ENCODE data around the gene ANXA2. TPM values are rescaled to one million over a fixed set of nuclear protein-coding genes. Genes with fewer than 3 reads are reported as not detected.

The ANXA2 gene
- total RNA-seq, 2 experiments from 2014 or later, result 26.5 to 43.4 TPM

DNA sequence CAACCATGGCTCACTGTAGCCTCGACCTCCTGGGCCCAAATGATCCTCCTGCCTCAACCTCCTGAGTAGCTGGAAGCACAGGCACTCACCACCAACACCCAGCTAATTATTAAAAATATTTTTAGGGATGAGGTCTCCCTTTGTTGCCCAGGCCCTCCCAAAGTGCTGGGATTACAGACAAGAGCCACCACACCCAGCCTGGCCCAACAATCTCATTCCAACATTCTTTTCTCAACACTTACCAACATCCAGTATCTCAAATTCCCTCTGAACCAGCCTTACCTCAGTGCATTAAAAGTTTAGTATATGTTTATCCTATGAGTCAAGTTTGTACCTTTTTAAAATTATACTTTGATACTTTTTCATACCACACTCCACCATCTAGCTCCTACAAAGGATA, 25.0 kb downstream of the ANXA2 start:
- ChIA-PET POLR2A (interaction anchor here (0.5 to 1.1 kb wide), 3 partner anchors 194 to 1191 kb away, joined by 3 to 5 read pairs (median 3); no protein-coding TSS in a partner anchor), CTCF (ENCODE audit: unreplicated experiment) (no interaction called here)
- no peaks in the 10 kb centered on the region for H3K79me2 ChIP-seq (ENCODE audit: insufficient read depth, low read depth, low read length)

DNA sequence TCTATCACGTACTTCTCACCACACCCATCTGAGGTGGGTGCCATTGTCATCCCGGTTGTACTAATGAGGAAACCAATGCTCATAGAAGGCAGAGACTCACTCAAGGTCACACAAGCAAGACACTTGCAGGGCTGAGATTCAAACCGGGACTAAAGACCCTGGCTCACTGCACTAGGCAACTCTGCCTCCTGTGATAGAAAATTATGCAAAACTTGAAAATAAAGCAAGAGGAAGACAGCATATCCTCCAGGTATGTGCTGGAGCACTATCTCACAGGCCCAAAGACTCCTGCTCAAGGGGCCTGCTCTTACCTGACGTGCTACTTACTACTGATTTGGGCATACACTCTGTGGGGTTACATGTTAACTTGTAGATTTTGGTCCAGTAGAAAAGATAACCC, 25.6 kb downstream of the ANXA2 start:
- TF ChIP-seq, protein P1, sequence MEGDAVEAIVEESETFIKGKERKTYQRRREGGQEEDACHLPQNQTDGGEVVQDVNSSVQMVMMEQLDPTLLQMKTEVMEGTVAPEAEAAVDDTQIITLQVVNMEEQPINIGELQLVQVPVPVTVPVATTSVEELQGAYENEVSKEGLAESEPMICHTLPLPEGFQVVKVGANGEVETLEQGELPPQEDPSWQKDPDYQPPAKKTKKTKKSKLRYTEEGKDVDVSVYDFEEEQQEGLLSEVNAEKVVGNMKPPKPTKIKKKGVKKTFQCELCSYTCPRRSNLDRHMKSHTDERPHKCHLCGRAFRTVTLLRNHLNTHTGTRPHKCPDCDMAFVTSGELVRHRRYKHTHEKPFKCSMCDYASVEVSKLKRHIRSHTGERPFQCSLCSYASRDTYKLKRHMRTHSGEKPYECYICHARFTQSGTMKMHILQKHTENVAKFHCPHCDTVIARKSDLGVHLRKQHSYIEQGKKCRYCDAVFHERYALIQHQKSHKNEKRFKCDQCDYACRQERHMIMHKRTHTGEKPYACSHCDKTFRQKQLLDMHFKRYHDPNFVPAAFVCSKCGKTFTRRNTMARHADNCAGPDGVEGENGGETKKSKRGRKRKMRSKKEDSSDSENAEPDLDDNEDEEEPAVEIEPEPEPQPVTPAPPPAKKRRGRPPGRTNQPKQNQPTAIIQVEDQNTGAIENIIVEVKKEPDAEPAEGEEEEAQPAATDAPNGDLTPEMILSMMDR (conservative IDR thresholded peaks at IDR 0.05; ENCODE audit: low read length), result no peak
- TF ChIP-seq EZH2phosphoT487 (IDR thresholded peaks at IDR 0.05; ENCODE audit: borderline replicate concordance, low read depth, low read length), result no peak
- Histone ChIP-seq H4K20me1 (ENCODE audit: insufficient read depth, low read length) (no peaks in the 10 kb centered on the region), H3K9me2 (ENCODE audit: insufficient read depth, low read length) (no peaks in the 10 kb centered on the region), H3K4me3 (ENCODE audit: low read depth, low read length, poor library complexity, severe bottlenecking) (no peak overlapping the region), H3K4me2 (ENCODE audit: low read length) (no peak overlapping the region), H3K4me1 (ENCODE audit: insufficient read depth, low read length, poor library complexity, severe bottlenecking) (no peaks in the 10 kb centered on the region), H3K9me3 (ENCODE audit: low read length) (no peaks in the 10 kb centered on the region), H3K79me2 (ENCODE audit: insufficient read depth, low read depth, low read length) (no peaks in the 10 kb centered on the region), H2AFZ (ENCODE audit: low read length) (no peak overlapping the region), H3K36me3 (ENCODE audit: insufficient read depth, low read length) (no peaks in the 10 kb centered on the region), H3K27ac (ENCODE audit: low read depth, low read length, poor library complexity, severe bottlenecking) (no peak overlapping the region)
- no TSS peak for BruUV-seq (replicated peaks)
- no peak for DNase-seq (ENCODE audit: low spot score)
- ChIA-PET CTCF (ENCODE audit: unreplicated experiment) (no interaction called here), POLR2A (interaction anchor here (0.6 to 1.1 kb wide), 2 partner anchors 195 to 431 kb away, joined by 3 to 5 read pairs; no protein-coding TSS in a partner anchor)
- intact Hi-C loops (cut with micrococcal nuclease; ENCODE audit: unreplicated experiment), result no loop called here

More for the DNA sequence above, 25.0 kb downstream of the ANXA2 start:
- Histone ChIP-seq H3K36me3 (ENCODE audit: insufficient read depth, low read length) (no peaks in the 10 kb centered on the region), H4K20me1 (ENCODE audit: insufficient read depth, low read length) (no peaks in the 10 kb centered on the region), H3K4me1 (ENCODE audit: insufficient read depth, low read length, poor library complexity, severe bottlenecking) (no peaks in the 10 kb centered on the region), H3K4me2 (ENCODE audit: low read length) (no peak overlapping the region), H2AFZ (ENCODE audit: low read length) (no peak overlapping the region), H3K4me3 (ENCODE audit: low read depth, low read length, poor library complexity, severe bottlenecking) (no peak overlapping the region), H3K27ac (ENCODE audit: low read depth, low read length, poor library complexity, severe bottlenecking) (no peak overlapping the region), H3K9me3 (ENCODE audit: low read length) (no peaks in the 10 kb centered on the region), H3K9me2 (ENCODE audit: insufficient read depth, low read length) (no peaks in the 10 kb centered on the region)
- BruUV-seq (replicated peaks), result no TSS peak
- no peak for TF ChIP-seq EZH2phosphoT487 (IDR thresholded peaks at IDR 0.05; ENCODE audit: borderline replicate concordance, low read depth, low read length)
- TF ChIP-seq, protein P1 (conservative IDR thresholded peaks at IDR 0.05; ENCODE audit: low read length), result no peak
- no peak for DNase-seq (ENCODE audit: low spot score)
- intact Hi-C loops (cut with micrococcal nuclease; ENCODE audit: unreplicated experiment), result no loop called here

DNA sequence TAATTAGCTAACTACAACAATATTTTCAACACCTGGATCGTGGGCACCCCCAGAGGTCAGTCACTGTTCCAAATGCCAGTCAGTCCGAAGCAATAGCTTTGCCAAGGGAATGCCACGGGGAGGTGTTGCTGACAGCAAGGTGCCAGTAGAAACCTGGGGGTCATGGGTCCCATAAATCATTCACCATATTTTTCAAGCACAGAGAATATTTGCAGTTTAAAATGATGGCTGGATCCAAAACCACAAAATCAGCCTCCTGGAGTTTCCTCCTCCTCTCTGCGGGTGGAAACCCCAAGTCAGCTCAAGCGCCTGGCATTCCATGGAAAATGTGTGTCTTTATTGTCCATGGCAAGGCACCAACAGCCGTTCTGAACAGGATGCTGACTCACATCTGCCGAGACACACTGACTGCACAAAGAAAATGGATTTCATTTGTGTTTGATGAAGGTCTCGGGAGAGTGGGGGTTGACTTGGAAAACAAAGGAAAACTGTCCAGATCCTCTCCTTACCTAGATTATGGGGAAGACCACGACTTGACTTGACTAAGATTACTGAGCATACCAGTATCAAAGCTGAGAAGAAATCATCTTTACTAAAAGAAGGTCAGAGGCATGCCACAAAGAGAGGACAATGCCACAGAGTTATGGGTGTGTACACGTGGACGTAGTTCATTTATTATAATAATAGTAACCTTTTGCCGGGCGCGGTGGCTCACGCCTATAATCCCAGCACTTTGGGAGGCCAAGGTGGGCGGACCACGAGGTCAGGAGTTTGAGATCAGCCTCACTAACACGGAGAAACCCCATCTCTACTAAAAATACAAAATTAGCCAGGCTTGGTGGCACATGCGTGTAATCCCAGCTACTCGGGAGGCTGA, 26.4 kb downstream of the ANXA2 start:
- Histone ChIP-seq H3K4me2 (ENCODE audit: low read length) (no peak overlapping the region), H3K36me3 (ENCODE audit: insufficient read depth, low read length) (no peaks in the 10 kb centered on the region), H3K27ac (ENCODE audit: low read depth, low read length, poor library complexity, severe bottlenecking) (no peak overlapping the region), H3K4me3 (ENCODE audit: low read depth, low read length, poor library complexity, severe bottlenecking) (no peak overlapping the region), H3K9me3 (ENCODE audit: low read length) (no peaks in the 10 kb centered on the region), H3K4me1 (ENCODE audit: insufficient read depth, low read length, poor library complexity, severe bottlenecking) (no peaks in the 10 kb centered on the region), H3K79me2 (ENCODE audit: insufficient read depth, low read depth, low read length) (no peaks in the 10 kb centered on the region), H4K20me1 (ENCODE audit: insufficient read depth, low read length) (no peaks in the 10 kb centered on the region), H2AFZ (ENCODE audit: low read length) (no peak overlapping the region), H3K9me2 (ENCODE audit: insufficient read depth, low read length) (no peaks in the 10 kb centered on the region)
- BruUV-seq (replicated peaks), result no TSS peak
- TF ChIP-seq EZH2phosphoT487 (IDR thresholded peaks at IDR 0.05; ENCODE audit: borderline replicate concordance, low read depth, low read length), result no peak
- TF ChIP-seq, protein P1 (conservative IDR thresholded peaks at IDR 0.05; ENCODE audit: low read length), result no peak
- no peak for DNase-seq (ENCODE audit: low spot score)
- ChIA-PET CTCF (ENCODE audit: unreplicated experiment) (no interaction called here), POLR2A (no interaction called here)
- intact Hi-C loops (cut with micrococcal nuclease; ENCODE audit: unreplicated experiment), result no loop called here
